Keratinocyte (primary cell): ENCODE measurements around the gene PLAAT2. TPM values are rescaled to one million over a fixed set of nuclear protein-coding genes. Genes with fewer than 3 reads are reported as not detected.

Experiments used
- DNase-seq: peaks from one replicate; pipeline ENCODE4 v3.0.0-alpha.2; 2011; ENCODE audit warnings: low read depth, missing footprints, low spot score
- FAIRE-seq: peaks from 2 replicates; lab custom pipeline; 2011; peaks lifted over from hg19 to GRCh38; lab: Jason Lieb, UNC
- H2AFZ ChIP-seq: 2 replicates; pipeline ENCODE4 v1.6.0; 2012; ENCODE audit warnings: low read length, control low read depth, inconsistent platforms; ENCODE audit not compliant: control insufficient read depth
- H3K27ac ChIP-seq: 2 replicates; pipeline ENCODE4 v1.5.1; 2011; ENCODE audit warnings: low read length; ENCODE audit not compliant: control insufficient read depth, insufficient read depth
- H3K27me3 ChIP-seq: 3 replicates; pipeline ENCODE4 v1.6.0; 2011; ENCODE audit warnings: low read length; ENCODE audit not compliant: control insufficient read depth, insufficient read depth; ENCODE audit errors: extremely low read depth
- H3K36me3 ChIP-seq, 2 experiments: 2 replicates in 1 of 2; 3 replicates in 1 of 2; pipeline ENCODE4 v1.5.1; 2011; ENCODE audit warnings: low read length in 2 of 2, mild to moderate bottlenecking in 1 of 2; ENCODE audit not compliant: control insufficient read depth in 2 of 2, insufficient read depth in 2 of 2; ENCODE audit errors: extremely low read depth in 1 of 2
- H3K4me1 ChIP-seq: 3 replicates; pipeline ENCODE4 v1.5.1; 2011; ENCODE audit warnings: low read length; ENCODE audit not compliant: control insufficient read depth, insufficient read depth; ENCODE audit errors: extremely low read depth
- H3K4me2 ChIP-seq: 3 replicates; pipeline ENCODE4 v1.6.0; 2011; ENCODE audit warnings: low read depth, low read length; ENCODE audit not compliant: control insufficient read depth, insufficient read depth; ENCODE audit errors: extremely low read depth
- H3K4me3 ChIP-seq, 3 experiments: fragments of 200-600 bp in 1 of 3; sonication (generic) in 1 of 3; 2 replicates in 2 of 3; 3 replicates in 1 of 3; pipeline ENCODE4 v1.5.1; 2011 to 2016; ENCODE audit warnings: low read length in 3 of 3, mild to moderate bottlenecking in 3 of 3, control low read depth in 2 of 3, inconsistent platforms in 1 of 3, low read depth in 1 of 3, mixed read lengths in 1 of 3, mixed run types in 1 of 3, moderate library complexity in 1 of 3; ENCODE audit not compliant: control insufficient read depth in 2 of 3, insufficient read depth in 2 of 3; ENCODE audit errors: extremely low read depth in 1 of 3
- H3K79me2 ChIP-seq: 2 replicates; pipeline ENCODE4 v1.6.0; 2012; ENCODE audit warnings: low read length; ENCODE audit not compliant: control insufficient read depth, insufficient read depth
- H3K9ac ChIP-seq: 3 replicates; pipeline ENCODE4 v1.6.0; 2011; ENCODE audit warnings: low read length; ENCODE audit not compliant: control insufficient read depth, insufficient read depth; ENCODE audit errors: extremely low read depth
- H3K9me1 ChIP-seq: 3 replicates; pipeline ENCODE4 v1.6.0; 2011; ENCODE audit warnings: low read length; ENCODE audit not compliant: control insufficient read depth, insufficient read depth; ENCODE audit errors: extremely low read depth
- H3K9me3 ChIP-seq: 2 replicates; pipeline ENCODE4 v1.5.1; 2012; ENCODE audit warnings: low read depth, low read length; ENCODE audit not compliant: control insufficient read depth
- H4K20me1 ChIP-seq: 3 replicates; pipeline ENCODE4 v1.6.0; 2011; ENCODE audit warnings: low read length; ENCODE audit not compliant: control insufficient read depth, insufficient read depth; ENCODE audit errors: extremely low read depth
- EZH2 ChIP-seq: IDR thresholded peaks from one replicate; pipeline ENCODE4 v1.6.1; 2012; ENCODE audit warnings: inconsistent platforms, mild to moderate bottlenecking, low read length, moderate library complexity
- dilution Hi-C: fragments of 300-500 bp; cut with MboI; formaldehyde crosslinking; loops from one replicate; pipeline ENCODE4 v1.7.0; 2020; ENCODE audit warnings: low sequenced_read_pairs; ENCODE audit not compliant: extremely low pct_ligation_motif_present
- polyA plus RNA-seq, 5 experiments: library from polyadenylated mRNA; depleted of rRNA in 3 of 5; stranded (reverse) in 3 of 5; stranded (forward) in 1 of 5; unstranded in 1 of 5; fragments of >200 nt; gene quantifications; 1 replicate in 1 of 5; 2 replicates in 3 of 5; 3 replicates in 1 of 5; pipeline versions ENCODE4 v1.2.1 to v1.2.3, GENCODE V29; 2011 to 2012; ENCODE audit warnings: missing spikeins in 2 of 5, low read depth in 1 of 5, low replicate concordance in 1 of 5
- TF ChIP-seq, protein P1 (sequence below), 3 experiments: IDR thresholded peaks in 1 of 3; conservative IDR thresholded peaks in 1 of 3; optimal IDR thresholded peaks in 1 of 3; 2 replicates in 2 of 3; 3 replicates in 1 of 3; pipeline versions ENCODE3 to v1.5.1; 2011; ENCODE audit warnings: low read length in 3 of 3, mild to moderate bottlenecking in 3 of 3, moderate library complexity in 2 of 3, control low read depth in 1 of 3, inconsistent platforms in 1 of 3; ENCODE audit not compliant: insufficient read depth in 2 of 3; ENCODE audit errors: extremely low read depth in 1 of 3

PLAAT2 gene
- polyA plus RNA-seq, 1 donor (not counting 4 experiments of a cell fraction or from before 2014, with no cell fraction given) = 0.29 TPM

DNA sequence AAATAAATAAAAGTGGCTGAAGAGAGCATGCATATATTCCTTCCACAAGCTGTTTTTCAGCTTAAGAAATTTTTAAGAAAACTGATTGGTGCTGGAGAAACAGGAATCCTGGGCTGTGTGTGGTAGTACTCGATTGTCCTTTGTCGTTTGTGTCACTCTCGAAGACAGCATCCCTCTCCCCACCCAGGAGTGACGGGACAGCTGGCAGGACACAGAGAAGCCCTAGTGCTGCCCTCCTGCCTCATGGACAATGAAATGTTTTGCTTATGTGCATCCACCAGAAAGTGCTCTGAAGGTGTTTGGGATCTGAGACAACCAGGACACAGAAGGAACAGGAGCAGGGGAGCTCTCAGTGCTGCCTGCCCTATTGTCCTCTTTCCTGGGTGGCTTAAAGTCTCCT is 13.8 kb downstream of the PLAAT2 start:
- H3K79me2 ChIP-seq = no peaks in the 10 kb centered on the region
- dilution Hi-C loops = no loop called here
- no peak for FAIRE-seq

DNA sequence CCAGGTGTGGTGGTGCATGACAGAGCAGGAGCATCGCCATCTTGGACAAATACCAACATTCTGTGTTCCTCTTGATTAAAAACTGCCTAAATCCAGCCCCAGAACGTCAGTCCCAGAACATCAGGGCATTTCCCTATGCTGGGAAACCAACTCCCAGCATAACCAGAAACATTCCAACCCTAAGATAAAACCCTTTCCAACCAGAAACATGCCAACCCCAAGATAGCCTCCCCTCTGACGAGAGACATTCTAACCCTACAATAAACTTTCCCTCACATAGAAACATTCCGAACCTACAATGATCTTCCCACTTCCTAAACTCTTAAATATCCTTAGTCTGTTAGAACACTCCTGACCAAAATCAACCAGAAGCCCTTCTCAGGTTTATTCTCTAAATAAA is 15.0 kb downstream of the PLAAT2 start:
- Histone ChIP-seq H3K4me2 (no peak overlapping the region), H3K36me3 (no peaks in the 10 kb centered on the region), H3K4me1 (no peaks in the 10 kb centered on the region), H3K9me3 (no peaks in the 10 kb centered on the region), H3K27me3 (no peaks in the 10 kb centered on the region), H3K9ac (no peak overlapping the region), H3K9me1 (no peaks in the 10 kb centered on the region), H3K79me2 (no peaks in the 10 kb centered on the region), H4K20me1 (no peaks in the 10 kb centered on the region), H3K4me3 (no peak overlapping the region), H2AFZ (no peak overlapping the region), H3K27ac (no peak overlapping the region)
- FAIRE-seq = no peak
- TF ChIP-seq EZH2 = no peak
- TF ChIP-seq, protein P1, sequence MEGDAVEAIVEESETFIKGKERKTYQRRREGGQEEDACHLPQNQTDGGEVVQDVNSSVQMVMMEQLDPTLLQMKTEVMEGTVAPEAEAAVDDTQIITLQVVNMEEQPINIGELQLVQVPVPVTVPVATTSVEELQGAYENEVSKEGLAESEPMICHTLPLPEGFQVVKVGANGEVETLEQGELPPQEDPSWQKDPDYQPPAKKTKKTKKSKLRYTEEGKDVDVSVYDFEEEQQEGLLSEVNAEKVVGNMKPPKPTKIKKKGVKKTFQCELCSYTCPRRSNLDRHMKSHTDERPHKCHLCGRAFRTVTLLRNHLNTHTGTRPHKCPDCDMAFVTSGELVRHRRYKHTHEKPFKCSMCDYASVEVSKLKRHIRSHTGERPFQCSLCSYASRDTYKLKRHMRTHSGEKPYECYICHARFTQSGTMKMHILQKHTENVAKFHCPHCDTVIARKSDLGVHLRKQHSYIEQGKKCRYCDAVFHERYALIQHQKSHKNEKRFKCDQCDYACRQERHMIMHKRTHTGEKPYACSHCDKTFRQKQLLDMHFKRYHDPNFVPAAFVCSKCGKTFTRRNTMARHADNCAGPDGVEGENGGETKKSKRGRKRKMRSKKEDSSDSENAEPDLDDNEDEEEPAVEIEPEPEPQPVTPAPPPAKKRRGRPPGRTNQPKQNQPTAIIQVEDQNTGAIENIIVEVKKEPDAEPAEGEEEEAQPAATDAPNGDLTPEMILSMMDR (optimal IDR thresholded peaks at IDR 0.05 in 1 of 3, IDR thresholded peaks at IDR 0.05 in 1 of 3, conservative IDR thresholded peaks at IDR 0.05 in 1 of 3; ENCODE audit: extremely low read depth in 1 of 3, insufficient read depth in 2 of 3, low read length in 3 of 3) = no peak
- DNase-seq = no peak
- dilution Hi-C loops = no loop called here

More for the DNA sequence above, 13.8 kb downstream of the PLAAT2 start:
- Histone ChIP-seq H4K20me1 (no peaks in the 10 kb centered on the region), H3K4me1 (peaks cover 2% of the 10 kb centered on the region), H3K4me3 (no peak overlapping the region), H2AFZ (no peak overlapping the region), H3K27me3 (no peaks in the 10 kb centered on the region), H3K36me3 (no peaks in the 10 kb centered on the region), H3K27ac (no peak overlapping the region), H3K9me3 (no peaks in the 10 kb centered on the region), H3K4me2 (no peak overlapping the region), H3K9me1 (no peaks in the 10 kb centered on the region), H3K9ac (no peak overlapping the region)
- TF ChIP-seq EZH2 = no peak
- TF ChIP-seq, protein P1 (optimal IDR thresholded peaks at IDR 0.05 in 1 of 3, IDR thresholded peaks at IDR 0.05 in 1 of 3, conservative IDR thresholded peaks at IDR 0.05 in 1 of 3; ENCODE audit: extremely low read depth in 1 of 3, insufficient read depth in 2 of 3, low read length in 3 of 3) = no peak
- no peak for DNase-seq
